ENCODE results near the gene UBE2R2.

UBE2R2 gene

DNA sequence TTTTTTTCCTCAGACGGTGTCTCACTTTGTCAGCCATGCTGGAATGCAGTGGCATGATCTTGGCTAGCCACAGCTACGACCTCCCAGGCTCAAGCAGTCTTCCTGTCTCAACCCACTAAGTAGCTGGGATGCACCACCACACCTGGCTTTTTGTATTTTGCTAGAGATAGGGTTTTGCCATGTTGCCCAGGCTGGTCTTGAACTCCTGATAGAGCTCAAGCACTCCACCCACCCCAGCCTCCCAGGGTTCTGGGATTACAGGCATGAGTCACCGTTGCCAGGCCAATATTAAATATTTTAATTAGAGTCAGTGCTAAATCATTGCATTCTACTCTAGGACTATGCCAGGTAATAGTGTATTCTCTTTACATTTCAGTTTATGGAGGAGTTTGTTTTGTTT is 41.5 kb downstream of the UBE2R2 start:
- TF ChIP-seq, protein P1, sequence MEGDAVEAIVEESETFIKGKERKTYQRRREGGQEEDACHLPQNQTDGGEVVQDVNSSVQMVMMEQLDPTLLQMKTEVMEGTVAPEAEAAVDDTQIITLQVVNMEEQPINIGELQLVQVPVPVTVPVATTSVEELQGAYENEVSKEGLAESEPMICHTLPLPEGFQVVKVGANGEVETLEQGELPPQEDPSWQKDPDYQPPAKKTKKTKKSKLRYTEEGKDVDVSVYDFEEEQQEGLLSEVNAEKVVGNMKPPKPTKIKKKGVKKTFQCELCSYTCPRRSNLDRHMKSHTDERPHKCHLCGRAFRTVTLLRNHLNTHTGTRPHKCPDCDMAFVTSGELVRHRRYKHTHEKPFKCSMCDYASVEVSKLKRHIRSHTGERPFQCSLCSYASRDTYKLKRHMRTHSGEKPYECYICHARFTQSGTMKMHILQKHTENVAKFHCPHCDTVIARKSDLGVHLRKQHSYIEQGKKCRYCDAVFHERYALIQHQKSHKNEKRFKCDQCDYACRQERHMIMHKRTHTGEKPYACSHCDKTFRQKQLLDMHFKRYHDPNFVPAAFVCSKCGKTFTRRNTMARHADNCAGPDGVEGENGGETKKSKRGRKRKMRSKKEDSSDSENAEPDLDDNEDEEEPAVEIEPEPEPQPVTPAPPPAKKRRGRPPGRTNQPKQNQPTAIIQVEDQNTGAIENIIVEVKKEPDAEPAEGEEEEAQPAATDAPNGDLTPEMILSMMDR (IDR thresholded peaks at IDR 0.05): no peak

DNA sequence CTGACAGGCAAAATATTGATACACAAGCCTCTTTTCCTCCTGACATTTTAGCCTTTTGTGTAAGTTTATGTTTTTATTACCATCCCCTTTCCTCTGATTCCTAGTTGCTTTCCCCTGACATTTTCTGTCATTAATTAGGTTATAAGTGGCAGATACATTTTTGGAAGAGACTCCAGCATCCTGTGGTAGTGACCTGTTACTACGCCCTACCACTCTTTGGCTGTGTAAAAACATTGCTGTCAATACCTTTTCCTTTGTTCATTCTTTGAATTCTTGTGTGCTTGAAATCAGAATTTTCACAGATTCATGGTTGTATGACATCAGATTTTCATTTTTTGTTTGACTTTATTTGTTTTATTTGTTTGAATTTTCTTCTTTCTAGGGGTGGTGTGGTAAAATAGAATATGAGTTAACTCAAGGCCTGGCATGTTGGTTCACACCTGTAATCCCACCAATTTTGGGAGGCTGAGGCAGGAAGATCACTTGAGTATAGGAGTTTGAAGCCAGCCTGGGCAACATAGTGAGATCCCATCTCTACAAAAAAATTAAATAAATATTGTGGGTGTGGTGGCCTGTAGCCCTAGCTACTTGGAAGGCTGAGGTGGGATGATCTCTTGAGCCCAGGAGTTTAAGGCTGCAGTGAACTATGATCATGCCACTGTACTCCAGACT is 43.4 kb downstream of the UBE2R2 start:
- TF ChIP-seq, protein P1 (IDR thresholded peaks at IDR 0.05): no peak

DNA sequence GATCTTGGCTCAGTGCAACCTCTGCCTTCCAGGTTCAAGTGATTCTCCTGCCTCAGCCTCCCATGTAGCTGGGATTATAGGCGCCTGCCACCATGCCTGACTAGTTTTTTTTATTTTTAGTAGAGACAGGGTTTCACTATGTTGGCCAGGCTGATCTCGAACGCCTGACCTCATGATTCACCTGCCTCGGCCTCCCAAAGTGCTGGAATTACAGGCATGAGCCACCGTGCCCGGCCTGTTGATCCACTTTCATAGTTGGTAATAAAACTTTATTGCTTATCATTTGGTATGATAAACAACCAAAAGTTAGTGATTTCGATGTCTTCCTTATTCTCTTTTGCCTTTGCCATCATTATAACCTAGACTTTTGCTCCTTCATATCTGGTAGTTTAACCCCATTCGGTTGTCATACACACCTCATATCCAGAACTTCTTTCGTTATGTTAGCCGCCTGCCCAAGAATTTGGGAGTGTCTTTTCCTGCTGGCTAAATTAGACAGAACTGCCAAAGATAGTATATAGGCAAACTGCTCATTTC is 45.0 kb downstream of the UBE2R2 start:
- TF ChIP-seq, protein P1 (IDR thresholded peaks at IDR 0.05): no peak

DNA sequence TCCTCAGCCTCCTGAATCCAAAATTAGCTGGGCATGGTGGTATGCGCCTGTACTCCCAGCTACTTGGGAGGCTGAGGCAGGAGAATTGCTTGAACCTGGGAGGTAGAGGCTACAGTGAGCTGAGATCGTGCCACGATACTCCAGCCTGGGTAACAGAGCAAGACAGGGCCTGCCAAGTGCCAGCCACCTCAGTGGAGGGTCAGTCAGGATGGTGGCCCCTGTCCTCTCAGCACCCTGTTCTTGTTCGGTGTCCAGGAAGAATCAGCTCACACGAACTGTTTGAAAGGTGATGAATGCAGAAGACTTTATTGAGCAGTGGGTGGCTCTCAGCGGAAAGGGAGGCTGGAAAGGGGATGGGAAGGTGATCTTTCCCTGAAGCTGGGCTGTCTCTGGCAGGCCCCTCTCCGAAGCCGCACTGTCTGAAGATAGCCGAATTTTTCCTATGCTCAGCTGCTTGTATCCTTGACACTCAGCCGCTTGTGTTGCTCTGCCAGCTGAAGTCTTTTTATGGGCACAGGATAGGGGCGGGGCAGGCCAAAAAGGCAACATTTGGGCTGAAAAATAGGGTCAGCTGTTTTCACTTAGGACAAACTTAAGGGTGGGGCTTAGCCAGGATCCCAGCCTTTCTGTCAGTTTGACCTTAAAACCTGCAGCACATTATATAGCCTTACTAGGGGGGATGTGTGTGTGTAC is 50.9 kb downstream of the UBE2R2 start:
- TF ChIP-seq, protein P1 (IDR thresholded peaks at IDR 0.05): no peak

DNA sequence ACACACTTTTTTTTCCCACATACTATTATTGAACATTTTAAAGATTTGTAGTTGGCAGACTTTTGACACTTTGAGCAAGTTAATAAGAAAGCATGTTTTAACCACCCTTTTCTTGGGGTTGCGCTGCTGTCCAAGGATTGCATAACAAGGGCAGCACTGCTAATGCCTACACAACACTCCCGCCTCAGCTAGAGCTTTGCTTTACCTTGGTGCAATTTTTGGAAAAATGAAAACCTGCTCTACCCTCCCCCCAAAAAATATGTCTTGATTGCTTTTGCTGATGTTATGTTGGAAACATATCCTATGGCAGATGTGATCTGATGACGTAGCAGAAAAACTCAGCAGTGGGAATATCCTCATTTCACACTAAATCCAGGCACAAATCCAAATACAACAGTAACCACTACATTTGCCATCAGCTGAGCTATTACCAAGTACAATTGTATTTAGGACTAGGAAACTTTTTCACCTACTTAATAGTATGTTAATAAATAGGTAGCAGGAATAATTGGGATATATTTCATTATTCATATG is 51.5 kb downstream of the UBE2R2 start:
- TF ChIP-seq, protein P1 (IDR thresholded peaks at IDR 0.05): no peak

DNA sequence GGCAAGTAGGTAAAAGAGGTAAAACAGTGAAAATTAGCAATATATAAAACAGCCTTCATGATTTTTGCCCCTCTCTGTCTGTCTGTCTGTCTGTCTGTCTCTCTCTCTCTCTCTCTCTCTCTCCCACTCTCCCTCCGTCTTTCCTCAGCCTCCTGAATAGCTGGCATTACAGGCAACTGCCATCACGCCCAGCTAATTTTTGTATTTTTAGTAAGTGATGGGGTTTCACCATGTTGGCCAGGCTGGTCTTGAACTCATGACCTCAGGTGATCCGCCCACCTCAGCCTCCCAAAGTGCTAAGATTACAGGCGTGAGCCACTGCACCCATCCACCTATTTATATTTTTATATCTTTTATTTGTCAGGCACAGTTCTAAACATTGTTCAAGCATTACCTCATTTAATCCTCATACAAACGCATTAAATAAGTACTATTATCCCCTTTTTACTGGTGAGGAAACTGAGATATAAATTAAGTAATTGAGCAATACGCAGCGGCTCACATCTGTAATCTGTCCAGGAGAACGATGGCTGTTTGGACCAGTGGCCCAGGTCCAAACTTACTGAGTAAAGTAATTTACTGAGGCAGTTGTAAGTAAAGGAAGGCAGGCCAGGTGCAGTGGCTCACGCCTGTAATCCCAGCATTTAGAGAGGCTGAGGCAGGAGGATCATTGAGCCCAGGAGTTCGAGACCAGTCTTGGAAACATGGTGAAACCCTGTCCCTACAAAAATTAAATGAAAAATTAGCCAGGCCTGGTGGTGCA is 60.9 kb downstream of the UBE2R2 start:
- TF ChIP-seq, protein P1 (IDR thresholded peaks at IDR 0.05): no peak

DNA sequence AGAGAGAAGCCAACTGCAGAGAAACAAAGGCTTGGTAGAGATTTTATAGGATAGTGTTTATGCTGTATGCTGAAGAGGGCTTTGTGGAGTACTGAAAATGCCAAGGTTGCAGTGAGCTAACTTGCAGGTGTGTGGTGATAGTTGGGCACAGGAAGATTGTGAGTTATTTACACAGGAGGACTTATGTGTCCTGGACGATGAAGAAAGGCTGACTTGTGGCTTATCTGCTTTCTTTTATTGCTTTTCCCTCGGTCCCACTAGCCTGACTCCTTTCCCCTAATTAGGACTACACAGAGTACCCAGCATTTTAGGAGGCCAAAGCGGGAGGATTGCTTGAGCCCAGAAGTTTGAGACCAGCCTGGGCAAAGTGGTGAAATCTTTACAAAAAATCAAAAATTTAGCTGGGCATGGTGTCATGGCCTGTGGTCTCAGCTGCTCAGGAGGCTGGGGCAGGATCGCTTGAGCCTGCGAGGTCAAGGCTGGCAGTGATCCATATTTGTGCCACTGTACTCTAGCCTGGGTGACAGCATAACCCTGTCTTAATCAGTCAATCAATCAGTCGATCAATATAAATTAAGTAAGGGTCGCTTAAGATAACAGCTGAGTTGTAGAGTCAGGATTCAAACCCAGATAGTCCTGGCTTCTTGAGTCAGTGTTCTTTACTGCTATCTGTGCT is 61.9 kb downstream of the UBE2R2 start:
- TF ChIP-seq, protein P1 (IDR thresholded peaks at IDR 0.05): no peak
